Measurements from ENCODE around the gene LRRN4. TPM values are rescaled to one million over a fixed set of nuclear protein-coding genes. Genes with fewer than 3 reads are reported as not detected.

The LRRN4 gene
- total and polyA plus RNA-seq, 4 donors, result 0.14 to 0.18 (median 0.16) TPM

- no peaks in the 10 kb centered on the region for H3K27me3 ChIP-seq (ENCODE audit: control insufficient read depth in 4 of 4, insufficient read depth in 4 of 4, low read length in 3 of 4)
- no peak overlapping the region for H3K9ac ChIP-seq (ENCODE audit: low read depth in 1 of 2, low read length in 2 of 2)
- H3K9me3 ChIP-seq (ENCODE audit: control insufficient read depth in 4 of 4, low read length in 3 of 4), result no peaks in the 10 kb centered on the region
- 75% methylated on average over 1 of the region's 1 CpG for WGBS
- H3K36me3 ChIP-seq (ENCODE audit: control insufficient read depth in 4 of 4, insufficient read depth in 3 of 4, low read depth in 1 of 4, low read length in 3 of 4), result peaks cover 0 to 3% (median under 1%) of the 10 kb centered on the region in 4 donors
- DNase-seq (ENCODE audit: low spot score), result no peak
- TF ChIP-seq ZBTB33 (IDR thresholded peaks at IDR 0.05) (no peak), CTCF (IDR thresholded peaks at IDR 0.05; ENCODE audit: low read depth, low read length, missing input control) (no peak), NR2F2 (IDR thresholded peaks at IDR 0.05) (no peak), RAD21 (IDR thresholded peaks at IDR 0.05) (no peak), EGR1 (IDR thresholded peaks at IDR 0.05; ENCODE audit: low read depth in 2 of 2) (no peak)
- H3K27ac ChIP-seq (ENCODE audit: low read depth in 1 of 2, low read length in 2 of 2), result no peak overlapping the region
- H3K4me3 ChIP-seq (ENCODE audit: low read depth in 1 of 3, low read length in 3 of 3), result no peak overlapping the region
- no peaks in the 10 kb centered on the region for H3K4me1 ChIP-seq (ENCODE audit: control insufficient read depth in 4 of 4, insufficient read depth in 4 of 4, low read length in 3 of 4)
Measured at GRCh38 chr20:5996765-5997164, 57.1 kb downstream of the LRRN4 start.

- Histone ChIP-seq H3K4me1 (ENCODE audit: control insufficient read depth in 4 of 4, insufficient read depth in 4 of 4, low read length in 3 of 4) (no peaks in the 10 kb centered on the region), H3K4me3 (ENCODE audit: low read depth in 1 of 3, low read length in 3 of 3) (no peak overlapping the region), H3K27ac (ENCODE audit: low read depth in 1 of 2, low read length in 2 of 2) (no peak overlapping the region), H3K9me3 (ENCODE audit: control insufficient read depth in 4 of 4, low read length in 3 of 4) (no peaks in the 10 kb centered on the region), H3K9ac (ENCODE audit: low read depth in 1 of 2, low read length in 2 of 2) (no peak overlapping the region), H3K36me3 (ENCODE audit: control insufficient read depth in 4 of 4, insufficient read depth in 3 of 4, low read depth in 1 of 4, low read length in 3 of 4) (peaks cover 0 to 3% (median 2%) of the 10 kb centered on the region in 4 donors), H3K27me3 (ENCODE audit: control insufficient read depth in 4 of 4, insufficient read depth in 4 of 4, low read length in 3 of 4) (no peaks in the 10 kb centered on the region)
- no peak for TF ChIP-seq GABPA (IDR thresholded peaks at IDR 0.05 in 1 of 2, conservative IDR thresholded peaks at IDR 0.05 in 1 of 2)
- TF ChIP-seq YY1 (IDR thresholded peaks at IDR 0.05), result no peak
- no peak for TF ChIP-seq MAX (IDR thresholded peaks at IDR 0.05)
- TF ChIP-seq RXRA (IDR thresholded peaks at IDR 0.05), result no peak
- no peak for TF ChIP-seq NR2F2 (IDR thresholded peaks at IDR 0.05)
- no peak for TF ChIP-seq TAF1 (conservative IDR thresholded peaks at IDR 0.05)
- TF ChIP-seq ATF3 (IDR thresholded peaks at IDR 0.05), result no peak
- TF ChIP-seq SP1 (IDR thresholded peaks at IDR 0.05), result no peak
- TF ChIP-seq RAD21 (IDR thresholded peaks at IDR 0.05), result no peak
- TF ChIP-seq JUND (IDR thresholded peaks at IDR 0.05), result no peak
- no peak for TF ChIP-seq EGR1 (IDR thresholded peaks at IDR 0.05; ENCODE audit: low read depth in 2 of 2)
- TF ChIP-seq REST (IDR thresholded peaks at IDR 0.05), result no peak
- TF ChIP-seq CTCF (IDR thresholded peaks at IDR 0.05; ENCODE audit: low read depth, low read length, missing input control), result no peak
- TF ChIP-seq ZBTB33 (IDR thresholded peaks at IDR 0.05), result no peak
- no peak for TF ChIP-seq FOXA1 (IDR thresholded peaks at IDR 0.05)
- TF ChIP-seq FOXA2 (IDR thresholded peaks at IDR 0.05), result no peak
- TF ChIP-seq HNF4A (conservative IDR thresholded peaks at IDR 0.05), result no peak
- no peak for TF ChIP-seq HNF4G (IDR thresholded peaks at IDR 0.05)
- 90% methylated on average over 2 of the region's 2 CpGs for WGBS
- no peak for DNase-seq (ENCODE audit: low spot score)
Measured at GRCh38 chr20:5991623-5992441, 62.0 kb downstream of the LRRN4 start.

Data from liver (tissue), 9 donors.